ENCODE data around the gene ICA1.
"Not testable (repeated sequence)": the region's sequence is repeated elsewhere in the genome, so short reads cannot be mapped to it uniquely, and the experiment has no call there.

The ICA1 gene

DNA sequence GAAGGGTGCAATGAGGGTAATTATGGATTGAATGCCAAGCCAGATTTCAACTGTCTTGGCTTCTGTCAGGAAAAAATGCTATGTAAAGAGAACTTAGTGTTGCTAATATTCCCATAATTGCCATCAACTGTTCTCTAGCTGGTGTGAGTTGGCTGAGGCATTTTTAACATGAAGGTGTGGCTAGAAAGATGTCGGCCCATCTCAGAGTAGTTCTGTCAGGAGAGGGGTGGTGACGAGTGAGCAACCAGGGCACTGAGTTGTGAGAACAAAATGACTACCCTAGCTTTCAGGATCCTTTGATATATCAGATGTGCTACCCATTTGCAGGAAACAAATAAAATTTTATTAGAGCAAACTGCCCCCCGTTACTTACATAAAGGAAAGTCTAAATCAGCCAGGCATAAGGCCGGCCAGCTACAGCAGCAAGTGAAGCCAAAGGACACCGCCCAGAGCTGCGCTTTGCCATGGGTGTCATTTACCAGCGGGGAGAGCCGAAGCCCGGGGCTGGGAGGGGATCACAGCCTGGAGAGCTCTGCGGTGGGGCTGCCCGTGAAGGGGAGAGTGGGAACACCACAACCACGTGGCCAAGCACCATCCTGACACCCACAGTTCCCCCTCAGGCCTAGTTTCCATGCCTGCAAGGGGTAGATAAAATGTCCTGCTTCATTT, 141.4 kb downstream of the ICA1 start:
- no peak overlapping the region for H3K4me3 ChIP-seq (ENCODE audit: low read length)

DNA sequence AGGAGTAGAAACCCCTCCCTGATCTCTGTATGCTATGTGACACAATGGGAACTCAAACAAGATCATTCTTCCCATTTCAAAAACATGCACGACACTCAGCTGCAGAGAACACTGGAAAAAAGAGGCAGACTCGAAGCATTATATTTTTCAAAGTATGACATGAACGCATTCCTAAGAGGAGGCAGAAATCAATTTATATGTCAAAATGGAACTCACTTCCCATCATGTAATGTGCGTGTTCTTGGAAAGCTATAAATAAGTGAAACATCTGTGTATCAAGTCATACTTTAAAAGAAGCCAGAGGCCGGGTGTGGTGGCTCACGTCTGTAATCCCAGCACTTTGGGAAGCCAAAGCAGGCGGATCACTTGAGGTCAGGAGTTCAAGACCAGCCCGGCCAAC, 142.7 kb downstream of the ICA1 start:
- no peak for TF ChIP-seq ZNF274 (IDR thresholded peaks at IDR 0.05; ENCODE audit: low read depth, low read length)
- H3K4me3 ChIP-seq (ENCODE audit: low read length), result no peak overlapping the region

More for the DNA sequence above, 141.4 kb downstream of the ICA1 start:
- no peak for TF ChIP-seq ZNF274 (IDR thresholded peaks at IDR 0.05; ENCODE audit: low read depth, low read length)

GRCh38 chr7:8117195-8117594, 144.8 kb downstream of the ICA1 start:
- H3K4me3 ChIP-seq (ENCODE audit: low read length), result no peak overlapping the region
- no peak for TF ChIP-seq ZNF274 (IDR thresholded peaks at IDR 0.05; ENCODE audit: low read depth, low read length)

DNA sequence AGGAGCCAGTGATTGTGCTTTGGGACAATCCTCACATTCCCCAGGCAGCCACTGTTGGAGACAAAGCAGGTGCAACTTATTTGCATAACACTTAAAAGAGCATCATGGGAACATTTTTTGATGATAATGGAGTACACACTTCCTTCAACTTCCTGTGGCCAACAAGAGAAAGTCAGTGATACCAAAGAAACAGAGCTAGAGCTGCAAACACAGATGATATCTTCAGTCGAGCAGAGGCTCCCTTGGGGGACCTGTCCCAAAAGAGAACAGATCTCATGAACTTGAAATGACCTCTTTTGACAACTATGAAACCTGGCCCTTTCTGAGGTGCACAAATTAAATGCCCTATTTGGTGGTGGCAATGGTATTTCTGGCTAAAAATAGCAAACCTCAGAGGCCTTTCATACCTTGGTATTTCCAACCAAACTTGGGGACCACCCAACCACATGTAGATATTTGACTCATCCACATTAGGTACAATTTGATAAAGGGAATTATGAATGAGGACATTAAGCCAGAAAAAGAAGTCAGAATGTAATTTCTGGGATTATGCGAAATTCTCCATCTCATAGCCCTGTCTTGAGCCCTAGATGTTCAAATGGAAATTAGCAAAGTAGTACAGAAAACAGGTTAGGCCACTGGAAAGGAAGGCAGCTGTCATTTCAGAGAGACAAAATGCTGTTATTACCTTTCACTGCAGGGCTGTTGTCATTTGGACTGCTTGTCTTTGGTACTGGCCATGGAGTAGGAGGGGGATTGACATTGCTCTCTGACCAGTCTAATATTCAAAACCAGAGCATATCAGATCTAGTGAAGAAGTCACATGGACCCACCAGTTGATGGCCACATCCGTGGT, 146.2 kb downstream of the ICA1 start:
- no peak for TF ChIP-seq ZNF274 (IDR thresholded peaks at IDR 0.05; ENCODE audit: low read depth, low read length)
- H3K4me3 ChIP-seq (ENCODE audit: low read length), result no peak overlapping the region; the same call in 1 of the 2 replicates

- TF ChIP-seq ZNF274 (IDR thresholded peaks at IDR 0.05; ENCODE audit: low read depth, low read length), result no peak
- H3K4me3 ChIP-seq (ENCODE audit: low read length), result no peak overlapping the region
These were observed 147.8 kb downstream of the ICA1 start for GRCh38 chr7:8114175-8114574.

DNA sequence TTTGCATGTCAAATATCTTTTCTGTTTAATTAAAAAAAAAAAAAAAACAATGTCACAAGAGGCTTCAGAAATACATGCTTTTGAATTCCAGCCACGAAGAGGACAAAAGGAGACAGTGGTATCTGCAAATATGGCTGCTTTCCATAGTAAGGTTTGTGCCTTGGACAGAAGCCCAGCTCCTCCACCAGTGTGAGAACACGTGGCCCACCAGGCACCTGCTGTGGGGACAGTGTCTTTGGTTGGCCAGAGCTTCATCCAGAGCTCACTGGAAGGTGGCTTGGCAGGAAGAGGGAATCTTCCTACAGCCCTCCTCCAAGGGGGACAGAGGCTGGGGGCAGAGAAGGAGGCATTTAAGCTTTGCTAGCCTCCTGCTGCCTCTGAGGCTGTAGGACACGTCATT, 148.8 kb downstream of the ICA1 start:
- H3K4me3 ChIP-seq (ENCODE audit: low read length), result no peak overlapping the region
- no peak for TF ChIP-seq ZNF274 (IDR thresholded peaks at IDR 0.05; ENCODE audit: low read depth, low read length)

GRCh38 chr7:8112685-8113084, 149.3 kb downstream of the ICA1 start:
- H3K4me3 ChIP-seq (ENCODE audit: low read length), result no peak overlapping the region

GRCh38 chr7:8111282-8111960, 150.5 kb downstream of the ICA1 start:
- H3K4me3 ChIP-seq (ENCODE audit: low read length), result no peak overlapping the region
- TF ChIP-seq ZNF274 (IDR thresholded peaks at IDR 0.05; ENCODE audit: low read depth, low read length), result no peak

More at GRCh38 chr7:8112685-8113084, 149.3 kb downstream of the ICA1 start:
- TF ChIP-seq ZNF274 (IDR thresholded peaks at IDR 0.05; ENCODE audit: low read depth, low read length), result no peak

GRCh38 chr7:8109196-8110022, 152.6 kb downstream of the ICA1 start:
- no peak overlapping the region for H3K4me3 ChIP-seq (ENCODE audit: low read length)
- TF ChIP-seq ZNF274 (IDR thresholded peaks at IDR 0.05; ENCODE audit: low read depth, low read length), result no peak

DNA sequence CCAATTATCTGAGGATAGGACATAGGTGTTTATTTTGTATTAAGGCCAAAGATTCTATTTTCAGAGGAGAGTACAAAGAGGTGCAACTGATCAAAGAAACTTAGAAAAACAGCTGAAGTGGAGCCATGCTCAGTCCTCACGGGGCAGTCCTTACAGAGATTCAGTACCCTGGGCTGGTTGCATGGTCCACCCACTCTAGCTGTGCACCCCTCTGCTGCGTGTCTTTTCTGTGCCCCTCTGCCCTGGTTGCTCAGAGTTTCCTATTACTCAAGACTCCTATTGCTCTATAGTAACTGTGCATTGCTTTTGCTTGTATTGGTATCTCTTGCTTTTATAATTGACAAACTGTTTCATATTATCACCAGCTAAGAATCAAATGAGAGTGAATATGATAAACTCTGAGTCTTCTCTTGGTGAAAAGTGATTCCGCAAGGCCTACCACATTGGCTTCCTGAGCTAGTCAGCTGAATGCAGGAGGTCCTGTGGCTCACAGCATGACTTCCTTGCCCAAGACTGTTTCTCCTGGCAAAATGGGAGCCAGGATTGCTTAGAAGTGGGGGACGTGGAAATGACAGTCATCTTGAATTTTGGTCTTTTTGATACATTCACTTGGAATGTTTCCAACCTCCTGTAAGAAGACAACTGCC, 156.4 kb downstream of the ICA1 start:
- no peak overlapping the region for H3K4me3 ChIP-seq (ENCODE audit: low read length)
- TF ChIP-seq ZNF274 (IDR thresholded peaks at IDR 0.05; ENCODE audit: low read depth, low read length), result no peak

- H3K4me3 ChIP-seq (ENCODE audit: low read length), result no peak overlapping the region
- no peak for TF ChIP-seq ZNF274 (IDR thresholded peaks at IDR 0.05; ENCODE audit: low read depth, low read length)
These were observed 158.7 kb downstream of the ICA1 start for GRCh38 chr7:8103282-8103681.

DNA sequence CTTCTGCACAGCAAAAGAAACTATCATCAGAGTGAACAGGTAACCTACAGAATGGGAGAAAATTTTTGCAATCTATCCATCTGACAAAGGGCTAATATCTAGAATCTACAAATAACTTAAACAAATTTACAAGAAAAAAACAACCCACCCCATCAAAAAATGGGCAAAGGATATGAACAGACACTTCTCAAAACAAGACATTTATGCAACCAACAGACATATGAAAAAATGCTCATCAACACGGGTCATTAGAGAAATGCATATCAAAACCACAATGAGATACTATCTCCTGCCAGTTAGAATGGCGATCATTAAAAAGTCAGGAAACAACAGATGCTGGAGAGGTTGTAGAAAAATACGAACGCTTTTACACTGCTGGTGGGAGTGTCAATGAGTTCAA, 160.7 kb downstream of the ICA1 start:
- not testable (repeated sequence) for H3K4me3 ChIP-seq (ENCODE audit: low read length)

Data from GM08714 (cell line).